ENCODE data around the gene TPI1.
A peak's percentile ranks its signal among the peaks of the same experiment; 100 is the strongest.
"Not testable (repeated sequence)": the region's sequence is repeated elsewhere in the genome, so short reads cannot be mapped to it uniquely, and the experiment has no call there.

Gene TPI1

GRCh38 chr12:6894321-6894720, 27.0 kb downstream of the TPI1 start:
- no peak for DNase-seq (ENCODE audit: low read depth in 2 of 2)

- no peak for DNase-seq (ENCODE audit: low read depth in 2 of 2)
Measured at GRCh38 chr12:6896846-6897435, 29.6 kb downstream of the TPI1 start.

GRCh38 chr12:6899427-6899826, 32.1 kb downstream of the TPI1 start:
- no peak for DNase-seq (ENCODE audit: low read depth in 2 of 2)

GRCh38 chr12:6899837-6900519, 32.6 kb downstream of the TPI1 start:
- no peak for DNase-seq (ENCODE audit: low read depth in 2 of 2)

GRCh38 chr12:6902448-6902847, 35.1 kb downstream of the TPI1 start:
- no peak for DNase-seq (ENCODE audit: low read depth in 2 of 2)

GRCh38 chr12:6903722-6904121, 36.4 kb downstream of the TPI1 start:
- no peak for DNase-seq (ENCODE audit: low read depth in 2 of 2)

GRCh38 chr12:6904280-6905276, 37.2 kb downstream of the TPI1 start, which contains the start of gene LRRC23:
TSS of gene LRRC23 (plus strand) at chr12:6904822. CDS start at chr12:6905634, 812 bp downstream.
- peak; percentile 89 to 94 for DNase-seq (ENCODE audit: low read depth in 2 of 2)

- no peak for DNase-seq (ENCODE audit: low read depth in 2 of 2)
Measured at GRCh38 chr12:6905414-6906040, 38.2 kb downstream of the TPI1 start.

GRCh38 chr12:6908141-6908540, 40.8 kb downstream of the TPI1 start:
- not testable (repeated sequence) for DNase-seq (ENCODE audit: low read depth in 2 of 2)

- DNase-seq (ENCODE audit: low read depth in 2 of 2) = no peak
Measured at GRCh38 chr12:6909421-6910145, 42.3 kb downstream of the TPI1 start.

GRCh38 chr12:6912164-6912935, 45.0 kb downstream of the TPI1 start:
- no peak for DNase-seq (ENCODE audit: low read depth in 2 of 2)

- peak; percentile 76 to 79 for DNase-seq (ENCODE audit: low read depth in 2 of 2)
Measured at GRCh38 chr12:6914246-6914946, 47.1 kb downstream of the TPI1 start, which contains the start of gene ENO2. TSS of gene ENO2 (plus strand) at chr12:6914580. CDS start at chr12:6915833, 1,253 bp downstream.

- no peak for DNase-seq (ENCODE audit: low read depth in 2 of 2)
Measured at GRCh38 chr12:6914947-6915788, 47.8 kb downstream of the TPI1 start.

GRCh38 chr12:6915789-6916285, 48.5 kb downstream of the TPI1 start:
- no peak for DNase-seq (ENCODE audit: low read depth in 2 of 2)

GRCh38 chr12:6916426-6917200, 49.3 kb downstream of the TPI1 start:
- DNase-seq (ENCODE audit: low read depth in 2 of 2) = no peak

GRCh38 chr12:6917491-6918231, 50.3 kb downstream of the TPI1 start:
- DNase-seq (ENCODE audit: low read depth in 2 of 2) = no peak

GRCh38 chr12:6919588-6919987, 52.3 kb downstream of the TPI1 start:
- DNase-seq (ENCODE audit: low read depth in 2 of 2) = no peak
